HCT116 (cell line): ENCODE measurements around the gene ISYNA1. TPM values are rescaled to one million over a fixed set of nuclear protein-coding genes. Genes with fewer than 3 reads are reported as not detected.
A peak's percentile ranks its signal among the peaks of the same experiment; 100 is the strongest.

Experiments
- ATAC-seq: fragments of 200-7000 bp; cut with Tn5 transposase; 2 replicates; pipeline ENCODE4 v1.9.1; 2020; ENCODE audit warnings: mild to moderate bottlenecking, moderate library complexity
- BruUV-seq: library from RNA; stranded (reverse); fragments of 400-500 nt; replicated peaks from 2 replicates; lab custom pipeline; 2021; lab: Mats Ljungman, UMichigan
- CTCF ChIA-PET: fragments of 300-600 bp; sonication (Branson Sonifier 250); formaldehyde crosslinking; loops from one replicate; lab custom pipeline; 2021; ENCODE audit warnings: antibody characterized with exemption; lab: Charles Lee
- POLR2A ChIA-PET: fragments of 300-600, 350-600 bp; sonication (Branson Sonifier 250); formaldehyde crosslinking; loops from one replicate; lab custom pipeline; 2021; ENCODE audit warnings: antibody characterized with exemption; lab: Charles Lee
- RAD21 ChIA-PET, 2 experiments: fragments of 300-600 bp; sonication (Branson Sonifier 250); formaldehyde crosslinking; loops; one replicate each; lab custom pipeline; 2023; ENCODE audit warnings: low total read pairs in 2 of 2; ENCODE audit not compliant: uncharacterized antibody in 2 of 2, unreplicated experiment in 2 of 2, low non-redundant PET in 1 of 2; lab: Charles Lee
- DNase-seq: peaks from one replicate; pipeline ENCODE4 v3.0.0-alpha.2; 2010; ENCODE audit warnings: low read depth, low spot score
- H2AFZ ChIP-seq: fragments of 200-600 bp; shearing (Covaris generic), sonication (generic); 2 replicates; pipeline ENCODE4 v1.6.1; 2017; ENCODE audit warnings: low read depth, mixed run types, mixed read lengths, antibody characterized with exemption, low read length; ENCODE audit not compliant: poor library complexity, severe bottlenecking
- H3K27ac ChIP-seq: 2 replicates; pipeline ENCODE4 v1.5.1; 2012; ENCODE audit warnings: low read depth, low read length
- H3K27me3 ChIP-seq: fragments of 200-600 bp; sonication (generic); 2 replicates; pipeline ENCODE4 v1.6.1; 2016; ENCODE audit warnings: mixed run types, low read length, mixed read lengths; ENCODE audit not compliant: insufficient read depth
- H3K36me3 ChIP-seq, 2 experiments: fragments of 200-500 bp in 1 of 2; fragments of 200-600 bp in 1 of 2; sonication (Bioruptor generic) in 1 of 2; sonication (generic) in 1 of 2; 2 replicates each; pipeline versions ENCODE4 v1.5.1 to v1.6.1; 2014 to 2016; ENCODE audit warnings: low read length in 2 of 2, inconsistent platforms in 1 of 2, mixed read lengths in 1 of 2, mixed run types in 1 of 2; ENCODE audit not compliant: insufficient read depth in 2 of 2, control insufficient read depth in 1 of 2
- H3K4me1 ChIP-seq, 2 experiments: fragments of 200-600 bp in 1 of 2; sonication (generic) in 1 of 2; 2 replicates each; pipeline versions ENCODE4 v1.5.1 to v1.6.1; 2012 to 2017; ENCODE audit warnings: low read length in 2 of 2, inconsistent platforms in 1 of 2, mild to moderate bottlenecking in 1 of 2, mixed read lengths in 1 of 2, mixed run types in 1 of 2, moderate library complexity in 1 of 2; ENCODE audit not compliant: insufficient read depth in 2 of 2, control insufficient read depth in 1 of 2
- H3K4me2 ChIP-seq: fragments of 200-600 bp; sonication (generic); 2 replicates; pipeline ENCODE4 v1.6.1; 2017; ENCODE audit warnings: mixed run types, low read length, mixed read lengths
- H3K4me3 ChIP-seq, 2 experiments: fragments of 200-600 bp in 1 of 2; sonication (generic) in 1 of 2; replicated peaks in 1 of 2; 2 replicates each; pipeline ENCODE4 v1.5.1; 2011 to 2016; ENCODE audit warnings: low read length in 2 of 2, control low read depth in 1 of 2, low read depth in 1 of 2, mild to moderate bottlenecking in 1 of 2, mixed read lengths in 1 of 2, mixed run types in 1 of 2
- H3K79me2 ChIP-seq: fragments of 200-600 bp; sonication (generic); 2 replicates; pipeline ENCODE4 v1.6.1; 2017; ENCODE audit warnings: mild to moderate bottlenecking, mixed run types, low read length, moderate library complexity, mixed read lengths; ENCODE audit not compliant: insufficient read depth
- H3K9ac ChIP-seq: fragments of 200-600 bp; sonication (generic); 2 replicates; pipeline ENCODE4 v1.6.1; 2016; ENCODE audit warnings: low read length, mixed read lengths
- H3K9me2 ChIP-seq: fragments of 200-600 bp; sonication (generic), shearing (Covaris generic); 2 replicates; pipeline ENCODE4 v1.6.1; 2017; ENCODE audit warnings: mixed run types, mild to moderate bottlenecking, moderate library complexity; ENCODE audit not compliant: insufficient read depth
- H3K9me3 ChIP-seq, 2 experiments: fragments of 200-500 bp in 1 of 2; fragments of 200-600 bp in 1 of 2; sonication (Bioruptor generic) in 1 of 2; sonication (generic) in 1 of 2; 2 replicates each; pipeline ENCODE4 v1.6.1; 2014 to 2017; ENCODE audit warnings: low read length in 2 of 2, mixed read lengths in 2 of 2, inconsistent platforms in 1 of 2, low read depth in 1 of 2, mild to moderate bottlenecking in 1 of 2, mixed run types in 1 of 2, moderate library complexity in 1 of 2; ENCODE audit not compliant: control insufficient read depth in 1 of 2, insufficient read depth in 1 of 2
- H4K20me1 ChIP-seq: fragments of 200-600 bp; sonication (generic), shearing (Covaris generic); 2 replicates; pipeline ENCODE4 v1.6.1; 2017; ENCODE audit warnings: mixed run types, mild to moderate bottlenecking, moderate library complexity; ENCODE audit not compliant: insufficient read depth
- CEBPB ChIP-seq: IDR thresholded peaks from 2 replicates; pipeline ENCODE4 v1.6.1; 2012; ENCODE audit warnings: low read depth
- EZH2 ChIP-seq: fragments of 200-600 bp; sonication (generic); IDR thresholded peaks from 2 replicates; pipeline ENCODE4 v1.6.1; 2017; ENCODE audit warnings: antibody characterized with exemption, mixed run types
- FOSL1 ChIP-seq: IDR thresholded peaks from 2 replicates; pipeline ENCODE4 v1.6.1; 2012; ENCODE audit warnings: low read depth
- JUND ChIP-seq: IDR thresholded peaks from 2 replicates; pipeline ENCODE4 v1.6.1; 2012
- RAD21 ChIP-seq: IDR thresholded peaks from 2 replicates; pipeline ENCODE4 v1.6.1; 2012; ENCODE audit warnings: low read depth, mild to moderate bottlenecking
- TCF7L2 ChIP-seq: IDR thresholded peaks from 2 replicates; pipeline ENCODE4 v1.7.0; 2011; ENCODE audit warnings: borderline replicate concordance, inconsistent platforms; ENCODE audit not compliant: insufficient read depth, insufficient read length; ENCODE audit errors: extremely low read depth
- YY1 ChIP-seq: IDR thresholded peaks from 2 replicates; pipeline ENCODE4 v1.6.1; 2011; ENCODE audit warnings: low read length, low read depth, moderate library complexity, mild to moderate bottlenecking; ENCODE audit not compliant: insufficient replicate concordance; ENCODE audit errors: extremely low read depth
- intact Hi-C: fragments of 100-400 bp; cut with micrococcal nuclease; formaldehyde crosslinking; loops from 2 replicates; pipeline ENCODE4 v1.10.0; 2022
- total RNA-seq: library from RNA; stranded (reverse); gene quantifications from one replicate; pipeline ENCODE4 v1.2.1, GENCODE V29; 2021; ENCODE audit not compliant: unreplicated experiment
- TF ChIP-seq, protein P1 (sequence below): IDR thresholded peaks from 2 replicates; pipeline ENCODE4 v1.6.1; 2012; ENCODE audit warnings: low read depth

ISYNA1 gene
- total RNA-seq, 1 experiment from 2014 or later = 365 TPM

DNA sequence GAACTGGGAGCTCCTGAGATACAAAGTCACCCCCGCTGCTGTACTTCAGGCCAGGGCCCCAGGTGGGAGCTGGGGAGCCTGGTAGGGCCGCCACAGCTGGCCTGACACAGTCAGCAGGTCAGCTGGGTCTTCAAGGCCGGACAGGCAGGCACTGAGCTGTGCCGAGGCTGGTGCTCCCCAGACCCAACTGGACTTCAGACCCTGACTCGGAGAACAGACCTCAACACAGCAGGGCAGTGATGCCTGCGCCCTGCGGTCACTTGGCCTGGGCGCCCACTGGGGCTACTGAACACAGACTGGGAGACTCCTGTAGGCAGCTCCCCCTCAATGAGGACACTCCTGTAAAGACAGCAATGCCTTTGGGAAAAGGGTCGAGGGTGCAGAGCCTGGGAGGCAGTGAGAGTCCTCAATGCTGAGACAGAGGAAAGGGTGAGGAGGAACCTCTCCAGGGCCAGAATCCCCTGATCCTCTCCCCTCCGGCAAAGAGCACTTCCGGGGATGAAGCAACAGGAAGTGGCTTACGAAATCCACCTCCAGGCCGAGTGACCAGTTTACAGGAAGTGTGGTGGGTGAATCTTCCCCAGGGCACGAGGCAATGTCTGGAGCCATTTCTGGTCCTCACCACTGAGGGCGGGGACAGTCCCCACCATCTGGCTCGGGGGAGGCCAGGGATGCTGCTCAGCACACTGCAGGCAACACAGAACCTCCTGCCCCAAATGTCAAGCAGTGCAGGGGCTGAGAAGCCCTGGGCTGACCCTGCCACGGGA, 40.8 kb upstream of the ISYNA1 start:
- ChIA-PET RAD21 (no interaction called here), POLR2A (no interaction called here), CTCF (interaction anchor here (0.6 to 1.7 kb wide), 3 partner anchors 9 to 109 kb away, joined by 3 to 5 read pairs (median 3); no protein-coding TSS in a partner anchor)
- no peak for DNase-seq
- Histone ChIP-seq H3K27me3 (no peaks in the 10 kb centered on the region), H3K36me3 (no peaks in the 10 kb centered on the region; a peak in 1 of 4 replicates), H3K4me1 (peaks cover 20 to 37% of the 10 kb centered on the region in 2 experiments), H4K20me1 (no peaks in the 10 kb centered on the region), H3K27ac (no peak overlapping the region; the same call in 1 of the 2 replicates), H3K4me3 (no peak overlapping the region), H3K9ac (no peak overlapping the region), H3K79me2 (peaks cover 95% of the 10 kb centered on the region), H3K4me2 (peak overlapping the region; percentile 39), H2AFZ (no peak overlapping the region), H3K9me3 (no peaks in the 10 kb centered on the region), H3K9me2 (no peaks in the 10 kb centered on the region)
- TF ChIP-seq FOSL1 (no peak), CEBPB (peak; percentile 95), TCF7L2 (no peak), YY1 (no peak), JUND (no peak), EZH2 (no peak), RAD21 (no peak)
- TF ChIP-seq, protein P1, sequence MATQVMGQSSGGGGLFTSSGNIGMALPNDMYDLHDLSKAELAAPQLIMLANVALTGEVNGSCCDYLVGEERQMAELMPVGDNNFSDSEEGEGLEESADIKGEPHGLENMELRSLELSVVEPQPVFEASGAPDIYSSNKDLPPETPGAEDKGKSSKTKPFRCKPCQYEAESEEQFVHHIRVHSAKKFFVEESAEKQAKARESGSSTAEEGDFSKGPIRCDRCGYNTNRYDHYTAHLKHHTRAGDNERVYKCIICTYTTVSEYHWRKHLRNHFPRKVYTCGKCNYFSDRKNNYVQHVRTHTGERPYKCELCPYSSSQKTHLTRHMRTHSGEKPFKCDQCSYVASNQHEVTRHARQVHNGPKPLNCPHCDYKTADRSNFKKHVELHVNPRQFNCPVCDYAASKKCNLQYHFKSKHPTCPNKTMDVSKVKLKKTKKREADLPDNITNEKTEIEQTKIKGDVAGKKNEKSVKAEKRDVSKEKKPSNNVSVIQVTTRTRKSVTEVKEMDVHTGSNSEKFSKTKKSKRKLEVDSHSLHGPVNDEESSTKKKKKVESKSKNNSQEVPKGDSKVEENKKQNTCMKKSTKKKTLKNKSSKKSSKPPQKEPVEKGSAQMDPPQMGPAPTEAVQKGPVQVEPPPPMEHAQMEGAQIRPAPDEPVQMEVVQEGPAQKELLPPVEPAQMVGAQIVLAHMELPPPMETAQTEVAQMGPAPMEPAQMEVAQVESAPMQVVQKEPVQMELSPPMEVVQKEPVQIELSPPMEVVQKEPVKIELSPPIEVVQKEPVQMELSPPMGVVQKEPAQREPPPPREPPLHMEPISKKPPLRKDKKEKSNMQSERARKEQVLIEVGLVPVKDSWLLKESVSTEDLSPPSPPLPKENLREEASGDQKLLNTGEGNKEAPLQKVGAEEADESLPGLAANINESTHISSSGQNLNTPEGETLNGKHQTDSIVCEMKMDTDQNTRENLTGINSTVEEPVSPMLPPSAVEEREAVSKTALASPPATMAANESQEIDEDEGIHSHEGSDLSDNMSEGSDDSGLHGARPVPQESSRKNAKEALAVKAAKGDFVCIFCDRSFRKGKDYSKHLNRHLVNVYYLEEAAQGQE = no peak
- ATAC-seq = peak; percentile 63
- intact Hi-C loops = no loop called here
- no TSS peak for BruUV-seq
